HuH-7.5 (cell line): Measurements from ENCODE around the gene HOXD12.
A peak's percentile ranks its signal among the peaks of the same experiment; 100 is the strongest.

Experiments
- DNase-seq: peaks from one replicate; pipeline ENCODE4 v3.0.0; 2011; ENCODE audit warnings: low spot score

The HOXD12 gene

GRCh38 chr2:176106581-176107539 lies 7.3 kb downstream of the HOXD12 start, which contains the start of gene HOXD11:
HOXD11 (plus strand) TSS chr2:176107280; CDS start chr2:176107356, 76 bp downstream.
- DNase-seq: peak; percentile 91

DNA sequence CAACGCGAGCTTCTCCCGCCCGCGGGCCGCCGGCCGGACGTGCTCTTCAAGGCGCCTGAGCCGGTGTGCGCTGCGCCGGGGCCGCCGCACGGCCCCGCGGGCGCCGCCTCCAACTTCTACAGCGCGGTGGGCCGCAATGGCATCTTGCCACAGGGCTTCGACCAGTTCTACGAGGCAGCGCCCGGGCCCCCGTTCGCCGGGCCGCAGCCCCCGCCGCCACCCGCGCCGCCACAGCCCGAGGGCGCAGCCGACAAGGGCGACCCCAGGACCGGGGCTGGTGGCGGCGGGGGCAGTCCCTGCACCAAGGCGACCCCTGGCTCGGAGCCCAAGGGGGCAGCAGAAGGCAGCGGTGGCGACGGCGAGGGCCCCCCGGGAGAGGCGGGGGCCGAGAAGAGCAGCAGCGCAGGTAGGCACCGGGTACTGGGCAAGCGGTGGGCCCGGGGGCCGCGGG lies 8.2 kb downstream of the HOXD12 start:
- no peak for DNase-seq

- no peak for DNase-seq
These were observed 9.8 kb downstream of the HOXD12 start for GRCh38 chr2:176109192-176109901.

- no peak for DNase-seq
These were observed 10.4 kb downstream of the HOXD12 start for GRCh38 chr2:176109946-176110345.

DNA sequence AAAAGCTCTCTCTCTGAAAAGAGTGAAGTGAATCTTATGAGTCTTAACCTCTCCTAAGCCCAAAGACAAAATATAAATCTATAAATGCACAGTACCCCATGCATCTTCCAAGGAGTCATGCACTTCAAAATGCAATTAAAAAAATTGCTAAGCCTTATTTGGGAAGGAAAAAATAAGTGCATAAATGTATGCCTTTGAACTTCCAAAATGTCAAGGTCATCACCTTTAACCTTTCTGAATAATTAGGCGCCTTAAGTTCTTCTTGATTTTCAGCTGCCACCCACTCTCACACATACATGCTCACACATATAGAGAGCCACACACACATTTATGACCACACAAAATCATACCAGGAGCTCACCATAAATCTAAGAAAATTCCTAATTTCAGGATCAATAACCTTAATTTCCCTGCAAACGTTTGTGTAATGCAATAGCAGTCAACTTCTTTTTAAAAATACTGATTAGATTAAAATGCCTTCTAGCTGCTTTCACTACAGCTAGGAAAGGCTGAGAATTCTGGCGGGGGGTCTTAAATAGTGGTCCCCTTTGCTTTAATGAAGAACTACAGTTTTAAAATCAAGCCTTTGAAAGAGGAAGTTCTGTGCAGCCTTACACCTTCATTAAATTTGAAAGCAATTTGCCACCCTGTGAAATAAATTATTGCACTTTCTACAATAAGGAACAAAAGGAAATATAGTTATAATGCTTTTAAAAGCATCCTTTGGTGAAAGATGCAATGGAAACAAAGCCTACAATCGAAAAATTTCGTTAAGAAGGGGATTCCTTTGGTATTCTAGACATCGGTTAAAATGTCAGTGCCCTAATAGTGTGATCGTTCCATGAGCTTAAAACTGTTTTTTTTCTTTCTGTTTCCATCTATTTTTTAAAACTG lies 11.1 kb downstream of the HOXD12 start:
- no peak for DNase-seq

DNA sequence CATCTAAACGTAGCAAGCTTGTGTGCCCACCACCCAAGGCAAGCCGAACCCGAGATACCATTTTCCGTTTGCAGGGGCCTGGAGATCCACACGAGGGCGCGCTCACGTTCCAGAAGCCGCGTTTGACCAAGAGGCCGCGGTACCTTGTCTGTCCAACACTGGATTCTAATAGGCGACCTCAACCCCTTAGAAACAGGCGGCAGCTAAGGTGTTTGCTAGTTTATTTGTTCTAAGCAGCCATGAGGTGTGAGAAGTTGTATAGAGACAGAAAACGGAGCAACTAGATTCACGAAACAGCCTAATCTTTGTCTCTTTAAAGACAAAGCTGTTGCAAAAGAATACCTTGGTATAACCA lies 11.7 kb downstream of the HOXD12 start:
- peak; percentile 95 for DNase-seq

DNA sequence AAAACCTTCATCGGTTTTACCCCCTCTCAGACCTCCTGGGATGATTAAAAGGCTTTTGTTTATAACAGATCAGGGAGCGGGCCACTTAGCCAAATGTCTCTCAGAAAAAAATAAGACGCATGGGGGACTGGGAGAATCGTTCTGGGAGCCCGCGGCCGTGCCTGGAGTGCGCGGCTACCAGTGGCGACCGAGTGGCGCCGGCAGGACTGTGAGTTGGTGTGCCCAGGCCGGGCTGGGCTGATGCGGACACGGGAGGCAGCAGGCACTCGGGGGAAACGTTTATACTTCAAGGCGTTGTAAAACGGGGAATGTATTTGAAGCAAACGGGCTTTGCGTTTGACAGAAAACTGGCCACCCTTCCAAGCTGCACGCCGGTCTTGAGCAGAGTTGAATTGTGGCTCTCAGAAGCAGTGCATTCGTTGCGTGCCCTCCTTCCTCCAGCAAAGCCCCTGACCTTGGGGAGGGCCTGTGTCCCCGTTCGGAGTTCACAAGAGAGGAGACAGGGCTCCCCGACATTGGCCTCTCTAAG lies 12.3 kb downstream of the HOXD12 start:
- no peak for DNase-seq

GRCh38 chr2:176112375-176113302 lies 13.0 kb downstream of the HOXD12 start:
- no peak for DNase-seq

GRCh38 chr2:176114120-176114929 lies 14.7 kb downstream of the HOXD12 start:
- no peak for DNase-seq

DNA sequence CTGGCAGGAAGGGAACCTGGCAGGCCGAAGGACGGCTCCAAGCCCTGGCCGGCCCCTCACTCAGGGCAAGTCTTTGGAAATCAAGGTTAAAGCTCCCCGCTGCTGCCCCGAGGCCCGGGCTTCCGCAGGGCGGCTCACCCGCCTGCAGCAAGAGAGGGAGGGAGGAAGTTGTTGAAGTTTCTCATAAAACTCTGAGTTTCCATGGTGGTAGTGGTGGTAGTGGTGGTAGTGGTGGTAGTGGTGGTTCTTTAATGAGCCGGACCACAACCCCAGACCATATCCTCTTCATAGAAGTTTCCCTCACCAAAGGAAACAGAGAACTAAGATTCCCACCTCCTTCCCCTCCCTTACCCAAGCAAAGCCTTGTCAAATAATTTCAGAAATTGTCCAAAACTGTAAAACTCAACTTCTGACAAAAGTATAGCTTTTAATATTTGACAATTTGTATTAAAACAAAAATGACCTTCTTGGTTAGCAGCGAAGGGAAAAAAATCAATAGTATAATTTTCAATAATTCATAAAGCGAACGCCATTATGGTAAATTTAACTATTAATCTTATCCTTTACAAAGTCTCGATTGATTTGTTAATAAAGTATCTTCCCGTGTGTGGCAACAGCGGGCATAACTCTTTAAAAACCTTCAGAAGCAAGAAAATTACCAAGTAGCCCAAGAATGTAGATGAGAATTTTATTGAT lies 15.5 kb downstream of the HOXD12 start:
- DNase-seq: no peak

- DNase-seq: peak; percentile 94
These were observed 16.6 kb downstream of the HOXD12 start, which contains the start of gene HOXD10 for GRCh38 chr2:176115883-176116813. HOXD10 (plus strand) TSS chr2:176116778; CDS start chr2:176116834, 56 bp downstream.

DNA sequence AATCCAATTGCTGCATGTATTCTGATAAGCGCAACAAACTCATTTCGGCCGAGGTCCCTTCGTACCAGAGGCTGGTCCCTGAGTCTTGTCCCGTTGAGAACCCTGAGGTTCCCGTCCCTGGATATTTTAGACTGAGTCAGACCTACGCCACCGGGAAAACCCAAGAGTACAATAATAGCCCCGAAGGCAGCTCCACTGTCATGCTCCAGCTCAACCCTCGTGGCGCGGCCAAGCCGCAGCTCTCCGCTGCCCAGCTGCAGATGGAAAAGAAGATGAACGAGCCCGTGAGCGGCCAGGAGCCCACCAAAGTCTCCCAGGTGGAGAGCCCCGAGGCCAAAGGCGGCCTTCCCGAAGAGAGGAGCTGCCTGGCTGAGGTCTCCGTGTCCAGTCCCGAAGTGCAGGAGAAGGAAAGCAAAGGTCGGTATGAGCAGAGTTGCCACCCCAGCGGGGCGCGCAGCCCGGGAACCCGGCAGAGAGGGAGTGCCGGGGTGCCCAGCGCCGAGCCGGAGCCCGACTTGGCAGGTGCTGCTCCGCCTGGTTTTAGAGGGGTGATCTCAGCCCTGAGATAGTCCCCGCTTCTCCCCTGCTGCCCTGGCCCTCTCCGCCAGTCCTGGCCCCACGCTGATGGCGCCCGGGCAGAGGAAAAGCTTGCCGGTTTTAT lies 17.7 kb downstream of the HOXD12 start:
- DNase-seq: no peak

DNA sequence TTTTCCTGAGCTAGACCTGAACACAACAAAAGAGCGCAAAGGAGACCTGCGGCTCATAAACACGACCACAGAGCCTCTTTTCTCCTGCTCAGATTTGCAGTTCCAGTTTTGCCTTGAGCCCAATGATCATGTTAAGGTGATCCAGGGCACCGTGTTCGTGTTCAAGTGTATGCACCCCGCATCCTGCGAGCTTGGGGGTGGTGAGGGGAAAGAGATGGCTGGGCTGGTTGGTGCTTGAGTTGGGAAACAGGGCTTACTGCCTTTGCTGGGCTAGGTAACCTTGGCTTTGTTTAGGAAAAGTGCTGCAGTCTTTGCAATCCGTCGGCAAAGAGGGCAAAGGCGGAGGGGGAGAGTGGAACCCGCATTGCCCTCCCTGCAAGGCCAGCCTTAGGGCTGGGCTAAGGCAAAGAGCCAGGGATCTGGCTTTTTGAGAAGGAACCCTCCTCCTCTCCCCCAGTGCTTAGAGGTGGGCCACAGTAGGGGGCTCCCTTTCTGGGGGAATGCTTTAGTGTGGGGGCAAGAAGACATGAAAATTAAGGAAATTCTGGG lies 18.3 kb downstream of the HOXD12 start:
- DNase-seq: no peak

GRCh38 chr2:176118601-176119339 lies 19.2 kb downstream of the HOXD12 start:
- peak; percentile 80 for DNase-seq

DNA sequence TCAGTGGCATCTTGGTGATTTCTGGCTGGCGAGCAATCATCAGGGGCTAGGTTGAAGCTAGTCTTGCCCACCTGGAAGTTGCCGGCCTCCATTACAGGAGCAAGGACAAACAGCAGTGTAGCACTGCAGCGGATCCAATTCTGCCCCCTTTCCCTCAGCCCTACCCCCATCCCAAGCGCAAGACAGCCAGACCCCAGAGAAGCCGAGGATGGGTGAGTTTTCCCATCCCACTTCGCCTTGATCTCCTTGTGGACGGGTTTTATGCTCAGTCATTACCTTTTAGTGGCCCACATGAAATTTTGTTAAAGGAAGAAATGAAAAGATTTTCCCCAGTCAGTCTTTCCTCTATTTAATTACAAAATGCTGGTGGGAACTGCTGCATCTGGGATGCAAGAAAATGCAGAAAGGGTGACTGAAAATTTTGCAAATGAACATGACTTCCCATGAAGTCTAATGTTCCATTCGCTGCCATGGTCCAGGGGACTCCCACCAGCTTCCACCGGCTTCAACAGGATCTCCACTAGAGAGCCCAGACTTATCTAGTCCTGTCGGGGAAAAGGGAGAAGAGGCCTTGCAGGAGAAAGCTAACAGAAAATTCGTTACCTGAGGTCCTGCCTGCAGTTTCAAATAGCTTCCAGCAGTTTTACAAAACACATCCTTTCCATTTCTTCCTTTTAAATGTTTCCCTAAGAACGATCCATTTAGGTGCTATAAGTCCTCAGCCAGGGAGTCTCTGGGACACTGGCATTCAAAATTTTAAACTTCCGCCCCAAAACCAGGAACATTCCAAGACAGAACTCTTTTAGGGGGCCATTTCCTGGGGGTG lies 21.0 kb downstream of the HOXD12 start:
- no peak for DNase-seq
